ENCODE data around the gene EFHC1. TPM values are rescaled to one million over a fixed set of nuclear protein-coding genes. Genes with fewer than 3 reads are reported as not detected.
A peak's percentile ranks its signal among the peaks of the same experiment; 100 is the strongest.

EFHC1 gene
- total RNA-seq, 1 donor from 2014 or later, result 43.6 TPM

GRCh38 chr6:52416629-52417151, 3.5 kb upstream of the EFHC1 start:
- peaks cover 1% of the 10 kb centered on the region for H3K36me3 Mint-ChIP-seq (ENCODE audit: insufficient read depth)
- no peaks in the 10 kb centered on the region for H3K27me3 Mint-ChIP-seq
- no peak overlapping the region for H3K4me3 Mint-ChIP-seq (ENCODE audit: low read depth)
- DNase-seq (ENCODE audit: low spot score, unreplicated experiment), result no peak
- no peak overlapping the region for H3K27ac Mint-ChIP-seq
- TF ChIP-seq CTCF (IDR thresholded peaks at IDR 0.05; ENCODE audit: unreplicated experiment), result peak; percentile 85
- peaks cover 15% of the 10 kb centered on the region for H3K4me1 Mint-ChIP-seq (ENCODE audit: low read depth)
- no peaks in the 10 kb centered on the region for H3K9me3 Mint-ChIP-seq (ENCODE audit: low read depth)

GRCh38 chr6:52417675-52418111, 2.4 kb upstream of the EFHC1 start:
- TF ChIP-seq CTCF (IDR thresholded peaks at IDR 0.05; ENCODE audit: unreplicated experiment), result no peak
- no peak for DNase-seq (ENCODE audit: low spot score, unreplicated experiment)
- Mint-ChIP-seq H3K27ac (peak overlapping the region; percentile 86), H3K36me3 (ENCODE audit: insufficient read depth) (peaks cover 1% of the 10 kb centered on the region), H3K4me1 (ENCODE audit: low read depth) (peaks cover 15% of the 10 kb centered on the region), H3K27me3 (no peaks in the 10 kb centered on the region), H3K9me3 (ENCODE audit: low read depth) (no peaks in the 10 kb centered on the region), H3K4me3 (ENCODE audit: low read depth) (peak overlapping the region; percentile 50)

- Mint-ChIP-seq H3K36me3 (ENCODE audit: insufficient read depth) (peaks cover 1% of the 10 kb centered on the region), H3K4me3 (ENCODE audit: low read depth) (no peak overlapping the region), H3K27ac (no peak overlapping the region), H3K27me3 (no peaks in the 10 kb centered on the region), H3K4me1 (ENCODE audit: low read depth) (peaks cover 12% of the 10 kb centered on the region), H3K9me3 (ENCODE audit: low read depth) (no peaks in the 10 kb centered on the region)
- no peak for TF ChIP-seq CTCF (IDR thresholded peaks at IDR 0.05; ENCODE audit: unreplicated experiment)
- no peak for DNase-seq (ENCODE audit: low spot score, unreplicated experiment)
Observed at GRCh38 chr6:52418606-52419005, 1.5 kb upstream of the EFHC1 start.

- Mint-ChIP-seq H3K9me3 (ENCODE audit: low read depth) (no peaks in the 10 kb centered on the region), H3K27ac (no peak overlapping the region), H3K4me1 (ENCODE audit: low read depth) (peaks cover 10% of the 10 kb centered on the region), H3K27me3 (no peaks in the 10 kb centered on the region), H3K4me3 (ENCODE audit: low read depth) (no peak overlapping the region), H3K36me3 (ENCODE audit: insufficient read depth) (peaks cover 1% of the 10 kb centered on the region)
- DNase-seq (ENCODE audit: low spot score, unreplicated experiment), result no peak
- TF ChIP-seq CTCF (IDR thresholded peaks at IDR 0.05; ENCODE audit: unreplicated experiment), result no peak
Observed at GRCh38 chr6:52420668-52421358, 671 bp downstream of the EFHC1 start.

- Mint-ChIP-seq H3K36me3 (ENCODE audit: insufficient read depth) (peaks cover 1% of the 10 kb centered on the region), H3K9me3 (ENCODE audit: low read depth) (no peaks in the 10 kb centered on the region), H3K4me1 (ENCODE audit: low read depth) (peaks cover 10% of the 10 kb centered on the region), H3K27ac (no peak overlapping the region), H3K4me3 (ENCODE audit: low read depth) (no peak overlapping the region), H3K27me3 (no peaks in the 10 kb centered on the region)
- DNase-seq (ENCODE audit: low spot score, unreplicated experiment), result no peak
- TF ChIP-seq CTCF (IDR thresholded peaks at IDR 0.05; ENCODE audit: unreplicated experiment), result no peak
Observed at GRCh38 chr6:52422156-52422555, 2.0 kb downstream of the EFHC1 start.
